NCI-H1105 treated with DMSO at 0.1 percent for 48 hours (cell line): Measurements from ENCODE around the gene LIX1L.
A peak's percentile ranks its signal among the peaks of the same experiment; 100 is the strongest.

Experiments
- DNase-seq: peaks from one replicate; lab custom pipeline; 2025; lab: John Stamatoyannopoulos, UW

Gene LIX1L

GRCh38 chr1:145963265-145964019 lies 5.6 kb upstream of the LIX1L start:
- DNase-seq, result peak; percentile 28

- no peak for DNase-seq
Observed at GRCh38 chr1:145962157-145963102, 4.6 kb upstream of the LIX1L start.

- peak; percentile 10 for DNase-seq
Observed at GRCh38 chr1:145961425-145962156, 3.8 kb upstream of the LIX1L start.

- no peak for DNase-seq
Observed at GRCh38 chr1:145961109-145961424, 3.2 kb upstream of the LIX1L start.

GRCh38 chr1:145960468-145961108 lies 2.8 kb upstream of the LIX1L start:
- DNase-seq, result peak; percentile 77

GRCh38 chr1:145959957-145960467 lies 2.2 kb upstream of the LIX1L start:
- no peak for DNase-seq

- DNase-seq, result no peak
Observed at GRCh38 chr1:145959333-145959732, 1.5 kb upstream of the LIX1L start.

- DNase-seq, result no peak
Observed at GRCh38 chr1:145958734-145959133, 917 bp upstream of the LIX1L start.

GRCh38 chr1:145956781-145957442 lies 905 bp downstream of the LIX1L start:
- no peak for DNase-seq

GRCh38 chr1:145956361-145956760 lies 1.5 kb downstream of the LIX1L start:
- no peak for DNase-seq

GRCh38 chr1:145955436-145955835 lies 2.4 kb downstream of the LIX1L start:
- DNase-seq, result no peak

- no peak for DNase-seq
Observed at GRCh38 chr1:145953861-145954260, 4.0 kb downstream of the LIX1L start.

GRCh38 chr1:145952903-145953302 lies 4.9 kb downstream of the LIX1L start:
- DNase-seq, result no peak

- DNase-seq, result no peak
Observed at GRCh38 chr1:145951526-145951925, 6.3 kb downstream of the LIX1L start.

- DNase-seq, result no peak
Observed at GRCh38 chr1:145949219-145949618, 8.6 kb downstream of the LIX1L start.

- no peak for DNase-seq
Observed at GRCh38 chr1:145947551-145947950, 10.3 kb downstream of the LIX1L start.

GRCh38 chr1:145946477-145946986 lies 11.3 kb downstream of the LIX1L start:
- no peak for DNase-seq

- no peak for DNase-seq
Observed at GRCh38 chr1:145944532-145944931, 13.3 kb downstream of the LIX1L start.

- no peak for DNase-seq
Observed at GRCh38 chr1:145942871-145943270, 14.9 kb downstream of the LIX1L start.

- no peak for DNase-seq
Observed at GRCh38 chr1:145942405-145942804, 15.4 kb downstream of the LIX1L start.

- no peak for DNase-seq
Observed at GRCh38 chr1:145937436-145937835, 20.4 kb downstream of the LIX1L start.
